HG02884 (cell line): ENCODE data around the gene PLXND1.

Source experiments
- ATAC-seq: cut with Tn5 transposase; IDR thresholded peaks from one replicate; pipeline ENCODE4 v1.9.1; 2021; ENCODE audit warnings: mild to moderate bottlenecking, moderate library complexity; ENCODE audit not compliant: unreplicated experiment

The PLXND1 gene

DNA sequence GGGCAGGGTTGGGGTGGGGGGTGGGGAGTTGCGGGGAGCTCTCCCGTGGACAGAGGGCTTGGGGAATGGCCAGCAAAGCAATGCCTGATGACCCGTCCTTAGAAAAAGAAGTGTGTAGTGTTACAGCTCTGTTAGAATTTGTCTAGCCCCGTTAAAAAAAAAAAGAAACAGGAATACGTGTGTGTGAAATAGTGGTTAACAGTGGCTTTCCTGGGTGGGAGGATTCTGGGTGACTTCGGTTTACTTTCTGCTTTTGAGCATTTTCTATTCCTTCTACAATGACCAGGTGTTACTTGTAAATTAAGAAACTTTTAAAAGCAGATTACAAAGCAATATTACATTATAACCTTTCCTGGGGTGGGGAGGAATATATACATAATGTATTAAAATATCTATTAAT, 38.5 kb downstream of the PLXND1 start:
- no peak for ATAC-seq

DNA sequence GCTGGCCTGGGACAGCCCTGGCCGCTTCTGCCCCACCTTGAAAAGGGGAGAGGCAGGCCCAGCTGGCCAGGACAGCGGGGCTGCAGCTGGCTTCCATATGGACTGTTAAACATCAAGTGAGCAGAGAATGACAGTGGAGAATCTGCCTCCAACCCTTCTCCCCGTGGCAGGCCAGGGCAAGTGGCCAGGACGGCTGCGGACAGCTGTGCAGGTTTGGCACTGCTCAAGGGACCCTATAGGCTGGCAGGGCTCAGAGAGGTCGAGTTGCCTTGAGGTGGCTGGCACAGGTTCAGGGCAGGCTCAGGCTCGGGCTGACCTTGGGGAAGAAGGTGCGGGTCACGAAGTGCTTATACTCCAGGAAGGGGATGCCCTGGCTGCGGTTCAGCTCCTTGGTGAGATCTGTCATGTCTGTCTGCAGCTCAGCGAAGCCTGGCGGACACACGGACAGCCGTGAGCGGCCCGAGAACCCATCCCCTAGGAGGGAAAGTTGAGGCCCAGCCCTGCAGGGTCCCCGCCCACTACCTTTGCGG, 39.2 kb downstream of the PLXND1 start:
- ATAC-seq: no peak

DNA sequence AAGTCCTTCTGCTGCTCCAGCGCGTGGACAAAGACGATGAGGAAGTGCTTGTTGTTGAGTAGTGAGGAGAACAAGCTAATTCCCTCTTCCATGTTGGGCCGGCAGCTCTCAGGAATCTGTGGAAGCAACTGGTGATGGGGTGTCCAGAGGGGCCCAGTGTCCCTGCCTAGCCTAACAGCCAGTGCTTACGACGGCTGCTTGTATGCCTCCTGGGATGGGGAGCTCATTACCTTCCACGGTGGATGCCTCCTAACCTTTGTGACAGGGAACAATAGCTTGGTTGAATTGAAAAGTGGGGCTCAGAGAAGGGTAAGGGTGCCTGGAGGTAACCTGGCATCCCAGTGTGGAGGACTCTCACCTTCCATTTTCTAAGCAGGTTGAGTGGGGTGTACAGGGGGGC, 40.6 kb downstream of the PLXND1 start:
- ATAC-seq: no peak

DNA sequence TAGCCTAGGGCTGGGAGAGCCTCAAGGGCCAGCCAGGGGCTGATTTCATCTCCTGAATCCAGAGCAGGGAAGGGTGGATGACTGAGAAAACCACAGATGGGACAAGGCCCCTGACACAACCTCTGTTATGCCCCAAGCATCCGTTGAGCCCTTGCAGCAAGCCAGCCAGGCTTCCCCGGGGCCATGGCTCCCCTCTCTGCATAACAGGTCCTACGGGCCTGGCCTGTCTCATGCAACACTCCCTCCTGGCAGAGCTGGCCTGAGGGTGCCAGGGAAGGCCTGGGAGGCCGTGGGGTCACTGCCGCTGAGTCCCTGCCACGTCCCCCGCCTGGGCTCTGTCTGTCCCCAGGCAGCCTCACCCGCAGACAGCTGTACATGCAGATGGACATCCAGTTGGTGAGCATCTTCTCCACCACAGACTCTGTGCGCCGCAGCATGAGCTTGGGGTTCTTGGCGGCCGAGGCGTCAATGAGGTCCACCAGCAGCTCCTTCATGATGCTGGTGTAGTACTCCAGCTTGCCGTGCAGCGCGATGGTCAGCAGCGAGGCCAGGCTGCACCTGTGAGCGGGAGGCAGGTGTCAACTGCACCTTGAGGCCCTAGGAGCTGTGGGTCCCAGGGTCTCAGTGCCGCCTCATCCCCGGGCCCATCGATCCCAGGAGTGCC, 41.4 kb downstream of the PLXND1 start:
- ATAC-seq: no peak

DNA sequence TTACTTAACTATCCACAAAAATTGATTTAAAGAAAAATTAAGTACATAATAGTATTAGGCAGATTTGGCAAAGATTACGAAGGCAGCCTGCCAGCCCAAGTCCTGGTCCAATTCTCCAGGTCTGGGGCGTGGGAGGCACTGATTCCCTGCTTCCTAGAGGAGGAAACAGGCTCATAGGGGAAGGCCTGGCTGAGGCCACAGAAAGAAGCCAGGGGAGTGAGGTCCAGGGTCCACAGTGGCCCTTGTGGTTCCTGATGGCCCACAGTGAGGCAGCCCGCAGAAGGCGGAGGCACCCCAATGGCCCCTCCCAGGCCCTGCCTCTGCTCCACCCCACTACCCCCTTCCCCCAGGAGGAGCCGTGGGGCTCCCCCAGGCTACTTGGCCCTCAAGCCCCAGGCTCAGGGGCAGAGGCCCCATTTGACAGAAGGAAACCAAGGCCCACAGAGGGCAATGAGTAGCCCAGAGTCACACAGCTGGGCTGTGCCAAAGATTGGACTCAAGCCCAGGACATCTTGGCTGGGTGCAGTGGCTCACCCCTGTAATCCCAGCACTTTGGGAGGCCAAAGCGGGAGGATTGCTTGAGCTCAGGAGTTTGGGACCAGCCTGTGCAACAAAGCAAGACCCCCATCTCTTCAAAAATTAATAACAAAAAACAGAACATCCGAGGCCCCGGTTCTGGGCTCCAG, 42.5 kb downstream of the PLXND1 start:
- no peak for ATAC-seq

DNA sequence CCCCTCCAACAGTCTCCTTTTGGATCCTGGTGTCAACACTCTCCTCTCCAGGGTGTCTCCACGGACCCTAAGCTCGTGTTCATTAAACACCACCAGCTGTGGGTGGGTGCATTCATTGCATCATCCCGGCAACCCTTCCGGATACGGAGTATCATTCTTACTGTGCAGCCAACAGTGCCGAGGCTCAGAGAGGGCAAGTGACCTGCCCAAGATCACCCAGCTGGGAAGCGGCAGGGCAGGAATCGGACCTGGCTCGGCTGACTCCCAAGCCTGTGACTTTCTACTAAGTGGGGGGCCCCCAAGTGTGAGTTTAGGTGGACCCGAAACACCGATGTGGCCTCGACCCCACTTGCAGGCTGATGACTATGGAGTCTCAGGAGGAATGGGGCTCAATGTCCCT, 43.1 kb downstream of the PLXND1 start:
- no peak for ATAC-seq

DNA sequence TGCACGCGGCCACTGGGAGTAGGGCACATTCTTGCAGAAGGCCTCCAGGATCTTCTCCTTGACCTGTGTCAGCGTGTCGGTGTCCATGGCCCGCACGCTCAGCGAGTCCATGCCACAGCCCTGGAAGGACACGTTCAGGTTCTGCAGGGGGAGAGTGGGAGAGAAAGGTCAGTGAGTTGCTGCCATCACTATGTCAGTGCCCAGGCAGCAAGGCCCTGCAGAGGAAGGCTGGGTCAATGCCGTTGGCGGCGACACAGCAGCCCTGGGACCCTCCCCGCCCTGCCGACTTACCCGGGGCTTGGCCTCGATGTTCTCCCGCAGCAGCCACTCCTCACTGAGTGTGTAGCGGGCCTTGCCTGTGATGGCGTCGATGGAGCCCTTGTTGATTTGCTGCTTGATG, 43.7 kb downstream of the PLXND1 start:
- ATAC-seq: no peak

DNA sequence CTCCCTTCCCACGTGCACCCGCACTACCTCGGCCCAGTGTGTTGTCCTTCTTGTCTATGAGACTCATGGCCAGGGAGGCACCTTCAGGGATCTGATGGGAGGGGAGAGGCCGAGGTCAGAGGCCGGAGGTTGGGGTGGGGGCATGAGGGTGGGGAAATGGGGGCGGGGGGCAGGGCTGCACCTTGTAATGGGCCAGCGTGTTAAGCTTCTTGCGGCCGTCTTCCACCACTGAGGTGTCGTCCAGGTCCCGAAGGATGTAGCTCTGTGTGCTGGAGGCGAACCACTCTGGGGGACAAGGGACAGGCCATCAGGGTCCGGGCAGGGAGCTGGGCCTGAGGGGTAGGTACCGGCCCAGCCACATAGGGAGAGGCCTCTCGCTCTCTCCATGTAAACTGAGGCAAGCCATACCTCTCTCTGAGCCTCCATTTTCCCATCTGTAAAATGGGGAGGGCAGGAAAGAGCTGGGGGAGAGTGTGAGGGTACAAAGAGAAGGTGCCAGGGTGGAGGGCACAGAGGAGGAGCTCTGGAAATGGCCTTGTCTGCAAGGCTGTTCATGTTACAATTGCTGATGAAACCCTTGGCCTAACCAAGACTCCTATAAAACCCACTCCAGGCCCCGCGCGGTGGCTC, 44.7 kb downstream of the PLXND1 start:
- ATAC-seq: no peak

DNA sequence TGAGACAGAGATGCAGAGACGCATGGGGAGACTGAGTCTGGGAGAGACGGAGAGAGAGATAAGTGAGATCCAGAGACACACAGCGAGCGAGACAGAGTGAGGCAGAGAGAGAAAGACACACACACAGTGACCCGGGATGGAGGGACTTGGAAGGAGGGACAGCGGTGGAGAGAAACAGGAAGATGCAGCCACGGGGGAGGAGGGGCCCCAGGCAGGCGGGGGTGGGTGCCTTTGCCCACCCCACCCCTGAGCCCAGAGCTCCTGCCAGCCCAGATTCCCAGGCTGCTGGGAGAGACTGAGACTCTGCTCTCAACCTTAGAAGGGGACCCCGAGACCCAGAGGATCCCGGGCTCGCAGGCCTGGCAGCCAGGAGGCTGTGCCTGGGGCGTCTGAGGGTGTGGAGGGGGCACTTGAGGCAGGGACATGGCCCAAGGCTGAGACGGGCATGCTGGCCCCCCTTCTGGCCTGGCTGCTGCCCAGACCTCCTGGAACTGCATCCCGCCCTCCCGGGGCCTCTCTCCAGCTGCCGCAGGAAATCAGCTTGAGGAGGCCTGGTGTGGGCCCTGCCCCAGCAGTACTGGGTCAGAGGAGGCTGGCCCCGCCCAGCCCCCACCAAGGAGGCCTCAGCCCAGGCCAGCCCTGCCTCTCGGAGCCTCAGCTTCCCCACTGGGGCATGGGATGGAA, 45.4 kb downstream of the PLXND1 start:
- no peak for ATAC-seq

DNA sequence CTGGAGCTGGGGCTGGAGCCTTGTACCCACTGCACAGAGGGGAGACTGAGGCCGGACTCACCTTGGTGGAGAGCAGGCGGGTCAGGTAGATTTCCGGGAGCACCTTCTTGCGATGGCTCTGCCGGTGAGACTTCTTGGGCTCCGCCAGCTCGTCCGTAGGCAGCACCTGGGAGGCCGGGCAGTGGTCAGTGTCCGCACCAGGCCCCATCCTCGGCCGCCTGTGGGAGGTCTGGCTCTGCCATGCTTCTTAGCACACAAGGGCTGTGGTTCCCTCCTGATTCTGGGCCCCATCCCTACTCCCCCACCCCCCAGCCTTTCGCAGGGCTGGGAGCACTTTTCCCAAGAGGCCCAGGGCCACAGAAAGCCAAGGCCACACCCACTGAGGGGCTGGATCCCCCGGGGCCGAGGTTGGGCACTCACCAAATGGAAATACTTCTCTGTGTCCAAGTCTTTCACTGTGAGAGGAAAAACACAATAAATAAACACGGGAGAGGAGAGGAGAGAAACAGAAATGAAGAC, 46.1 kb downstream of the PLXND1 start:
- ATAC-seq: no peak

DNA sequence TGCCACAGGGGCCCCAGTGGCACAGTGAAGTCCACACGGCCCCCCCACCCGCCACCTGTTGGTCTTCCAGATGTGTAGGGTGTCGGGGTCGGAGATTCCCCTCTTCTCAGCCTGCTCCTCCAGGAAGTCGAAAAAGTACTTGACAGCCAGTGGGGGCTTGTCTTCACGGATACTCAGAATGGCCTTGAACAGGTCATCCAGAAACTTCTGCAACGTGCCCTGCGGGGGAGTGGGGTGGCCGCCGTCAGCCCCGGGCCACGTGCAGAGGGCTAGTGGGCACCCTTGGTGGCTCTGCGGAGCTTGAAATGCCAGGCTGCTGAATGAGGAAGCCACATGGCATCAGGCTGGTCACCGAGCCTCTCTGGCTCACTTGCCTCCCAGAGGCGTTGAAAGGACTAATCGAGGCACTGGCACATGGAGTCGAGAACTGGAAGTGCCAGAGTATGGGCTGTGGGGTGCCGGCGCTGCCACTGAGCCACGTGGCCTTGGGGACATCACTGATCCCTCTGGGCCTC, 46.9 kb downstream of the PLXND1 start:
- ATAC-seq: no peak

DNA sequence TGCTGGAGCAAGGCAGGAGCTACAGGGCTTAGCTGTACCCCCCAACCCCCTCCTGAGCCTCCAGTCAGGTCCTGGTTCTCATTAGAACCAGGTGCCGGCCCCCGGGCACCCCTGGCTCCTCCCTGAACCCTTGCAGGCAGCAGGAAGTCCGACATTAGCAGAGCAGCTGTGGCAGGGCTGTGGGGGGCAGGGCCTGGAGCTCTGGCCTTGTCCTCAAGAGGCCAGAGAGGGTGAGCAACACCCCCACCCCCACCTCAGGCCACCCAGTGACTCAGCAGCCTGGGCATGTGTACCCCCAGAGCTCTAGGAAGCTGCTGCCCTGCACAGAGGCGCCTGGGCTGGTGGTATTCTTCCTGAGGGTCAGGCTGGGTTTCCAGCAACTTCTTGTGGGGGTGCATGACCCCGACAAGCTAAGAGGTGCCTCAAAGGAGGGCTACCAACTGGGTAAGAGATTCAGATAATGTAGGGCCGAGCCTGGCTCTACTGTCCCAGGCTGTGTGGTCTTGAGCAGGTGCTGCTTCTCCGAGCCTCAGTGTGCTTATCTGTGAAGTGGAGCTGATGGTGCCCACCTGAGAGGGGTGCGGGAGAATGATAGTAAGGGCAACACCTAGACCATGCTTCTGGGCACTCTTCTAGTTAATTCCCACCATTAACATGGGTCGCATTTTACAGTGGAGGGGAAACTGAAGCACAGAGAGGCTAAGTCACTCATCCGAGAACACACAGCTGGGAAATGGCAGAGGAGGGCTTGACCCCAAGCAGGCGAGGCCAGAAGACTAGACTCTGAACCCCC, 47.5 kb downstream of the PLXND1 start:
- no peak for ATAC-seq

DNA sequence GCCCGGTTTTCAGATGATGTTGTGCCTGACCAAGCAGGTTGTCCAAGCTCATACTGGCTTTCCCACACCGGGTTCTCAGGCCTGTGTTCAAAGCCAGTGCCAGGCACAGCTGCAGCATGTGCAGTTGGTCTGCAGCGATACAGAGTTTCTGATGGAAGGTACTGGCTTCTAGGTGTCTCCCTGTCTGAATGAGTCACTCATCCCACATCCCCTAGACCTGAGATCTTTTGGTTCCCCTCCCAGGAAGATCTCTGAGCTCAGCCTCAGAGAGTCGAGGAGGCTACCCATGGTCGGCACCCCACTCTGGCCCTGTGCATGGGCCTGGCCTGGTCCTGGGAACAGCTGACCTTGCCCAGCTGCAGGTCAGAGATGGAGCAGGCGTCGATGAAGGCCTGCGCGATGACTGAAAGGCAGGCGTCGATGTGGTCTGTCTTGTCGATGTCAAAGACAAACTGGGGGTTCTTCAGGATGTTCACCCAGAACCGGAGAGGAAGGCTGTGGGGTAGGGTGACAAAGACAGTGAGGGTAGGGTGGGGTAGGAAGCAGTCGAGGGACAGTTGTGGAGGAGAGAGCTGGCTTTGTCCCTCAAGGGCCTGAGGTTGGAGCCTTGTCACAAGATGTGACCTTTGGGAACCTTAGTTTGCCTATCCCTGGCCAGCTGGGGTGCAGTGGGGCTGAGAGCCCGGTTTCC, 48.2 kb downstream of the PLXND1 start:
- ATAC-seq: no peak

DNA sequence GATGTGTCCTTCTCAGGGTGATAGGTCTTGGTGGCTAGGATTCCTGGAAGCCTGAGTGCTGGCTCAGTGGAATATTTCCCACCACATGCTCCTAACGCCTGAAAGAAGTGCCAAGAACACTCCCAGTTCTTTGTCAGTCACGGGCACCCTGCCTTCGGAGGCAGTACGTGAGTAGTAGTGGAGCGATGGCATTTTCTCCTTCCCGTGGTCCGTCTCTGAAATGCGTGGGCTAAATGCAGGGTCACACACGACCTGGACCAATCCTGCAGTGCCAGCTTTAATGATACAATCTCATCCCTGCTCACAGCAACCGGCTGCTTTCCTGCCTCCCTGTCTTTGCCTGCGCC, 49.0 kb downstream of the PLXND1 start:
- no peak for ATAC-seq

DNA sequence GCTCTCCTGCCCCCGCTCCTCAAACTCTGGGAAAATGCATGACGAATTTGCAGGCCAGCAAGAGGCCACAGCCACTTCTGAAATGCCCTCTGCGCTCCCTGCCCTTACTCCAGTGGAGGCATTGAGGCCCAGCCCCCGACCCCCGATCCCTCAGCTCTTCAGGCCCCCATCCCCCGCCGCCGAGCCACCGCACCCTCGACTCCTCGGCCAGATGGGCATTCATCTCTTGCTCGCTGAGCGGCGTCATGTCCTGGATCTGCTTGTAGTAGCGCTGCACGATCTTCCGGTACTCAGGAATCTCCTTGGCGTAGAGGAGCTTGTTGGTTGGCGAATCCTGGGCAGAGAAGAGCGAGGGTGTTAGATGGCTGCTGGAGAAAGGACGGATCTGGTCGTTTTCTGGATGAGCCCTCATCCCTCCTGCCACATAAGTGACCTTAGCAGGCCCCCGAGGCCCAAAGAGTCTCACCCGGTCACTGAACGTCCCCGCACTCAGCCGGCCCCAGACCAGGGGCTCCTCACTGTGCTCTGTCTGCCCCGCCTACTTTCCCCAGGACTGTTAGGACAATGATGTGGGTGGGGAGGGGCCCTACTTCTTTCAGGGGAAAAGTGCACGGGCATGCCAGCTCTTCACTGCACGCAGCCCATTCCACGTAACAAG, 49.5 kb downstream of the PLXND1 start:
- ATAC-seq: no peak

DNA sequence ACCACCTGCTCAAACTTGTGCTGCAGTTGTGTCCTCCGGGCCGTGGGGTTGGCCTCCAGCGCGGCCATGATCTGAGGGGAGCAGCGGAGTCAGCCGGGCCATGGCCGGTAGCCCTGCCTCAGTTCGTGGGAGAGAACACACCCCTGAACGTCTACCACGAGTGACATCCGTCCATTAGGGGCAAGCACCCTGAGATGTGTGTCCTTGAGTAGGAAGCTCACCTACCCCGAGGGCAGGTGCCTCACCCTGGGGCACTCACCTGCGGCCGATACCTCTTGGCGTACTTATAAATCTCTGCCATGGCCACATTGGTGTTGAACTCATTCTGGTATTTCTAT, 50.1 kb downstream of the PLXND1 start:
- ATAC-seq: no peak

DNA sequence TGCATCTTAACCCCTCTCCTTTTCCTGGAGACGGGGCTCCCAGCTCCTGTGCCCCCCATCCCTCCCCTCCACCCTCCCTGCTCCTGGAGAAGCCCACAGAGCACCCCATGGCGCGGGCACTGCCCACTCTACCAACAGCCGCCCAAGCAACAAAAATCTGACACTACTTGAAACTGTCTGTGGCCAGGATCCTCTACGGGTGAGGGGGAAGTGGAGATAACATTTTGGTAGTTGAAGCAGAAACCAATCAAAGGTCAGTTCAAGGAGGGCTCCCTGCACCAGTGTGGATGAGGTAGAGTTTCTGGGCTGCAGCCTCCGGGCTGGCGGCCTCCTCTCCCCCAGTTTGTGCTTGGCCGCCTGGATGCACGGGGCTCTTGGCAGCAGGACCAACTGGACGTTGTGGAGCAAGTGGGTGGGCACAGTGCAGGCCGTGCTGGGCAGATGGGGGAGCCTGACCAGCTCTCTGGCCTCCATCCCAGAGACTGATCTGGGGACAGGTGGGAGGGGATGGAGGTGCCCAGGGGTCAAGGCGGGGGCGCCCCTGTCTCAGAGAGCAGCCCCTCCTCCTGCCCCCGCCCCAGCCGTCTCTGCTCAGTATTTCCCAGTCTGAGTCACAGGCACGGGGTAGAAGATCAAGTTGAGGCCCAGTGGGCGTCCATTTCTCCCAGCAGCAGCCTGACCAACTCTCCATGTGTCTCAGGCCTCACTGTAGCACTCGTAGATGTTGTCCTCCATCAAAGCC, 50.7 kb downstream of the PLXND1 start:
- ATAC-seq: no peak

DNA sequence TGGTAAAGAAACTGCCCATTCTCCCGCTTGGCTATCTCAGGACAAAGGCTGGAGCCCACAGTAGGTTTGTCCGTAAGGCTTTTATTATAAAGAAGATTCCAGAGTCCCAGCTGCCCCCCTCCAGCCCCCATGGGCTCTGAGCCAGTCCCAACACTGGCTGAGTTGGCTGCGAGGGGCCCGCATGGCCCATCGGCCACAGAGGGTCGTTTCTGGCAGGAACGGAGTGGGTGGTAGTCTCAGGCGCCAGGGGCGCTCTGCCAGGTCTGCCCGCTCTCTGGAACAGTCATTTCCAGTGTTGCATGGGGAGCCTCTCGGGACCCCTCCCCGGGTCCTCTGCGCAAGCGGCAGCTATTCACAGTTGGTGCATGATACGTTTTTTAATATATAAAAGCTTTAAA, 51.3 kb downstream of the PLXND1 start:
- no peak for ATAC-seq
